ENCODE results near the gene BICDL1.

BICDL1 gene

DNA sequence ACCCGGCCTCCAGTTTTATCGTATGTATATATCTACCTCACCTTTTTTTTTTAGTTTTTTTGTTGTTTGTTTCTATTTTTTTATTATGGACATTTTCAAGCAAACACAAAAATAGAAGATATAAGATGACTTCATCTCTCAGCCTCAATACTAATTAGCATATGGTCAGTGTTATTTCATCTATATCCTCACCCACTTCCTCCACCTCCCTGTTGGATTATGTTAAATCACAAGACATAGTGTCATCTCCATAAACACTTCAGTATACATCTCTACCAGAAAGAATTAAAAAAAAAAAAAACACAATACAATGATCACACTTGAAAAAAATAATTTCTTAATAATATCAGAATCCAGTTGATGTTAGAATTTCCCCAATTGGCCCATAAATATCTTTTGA is 92.6 kb downstream of the BICDL1 start:
- DNase-seq, result no peak

DNA sequence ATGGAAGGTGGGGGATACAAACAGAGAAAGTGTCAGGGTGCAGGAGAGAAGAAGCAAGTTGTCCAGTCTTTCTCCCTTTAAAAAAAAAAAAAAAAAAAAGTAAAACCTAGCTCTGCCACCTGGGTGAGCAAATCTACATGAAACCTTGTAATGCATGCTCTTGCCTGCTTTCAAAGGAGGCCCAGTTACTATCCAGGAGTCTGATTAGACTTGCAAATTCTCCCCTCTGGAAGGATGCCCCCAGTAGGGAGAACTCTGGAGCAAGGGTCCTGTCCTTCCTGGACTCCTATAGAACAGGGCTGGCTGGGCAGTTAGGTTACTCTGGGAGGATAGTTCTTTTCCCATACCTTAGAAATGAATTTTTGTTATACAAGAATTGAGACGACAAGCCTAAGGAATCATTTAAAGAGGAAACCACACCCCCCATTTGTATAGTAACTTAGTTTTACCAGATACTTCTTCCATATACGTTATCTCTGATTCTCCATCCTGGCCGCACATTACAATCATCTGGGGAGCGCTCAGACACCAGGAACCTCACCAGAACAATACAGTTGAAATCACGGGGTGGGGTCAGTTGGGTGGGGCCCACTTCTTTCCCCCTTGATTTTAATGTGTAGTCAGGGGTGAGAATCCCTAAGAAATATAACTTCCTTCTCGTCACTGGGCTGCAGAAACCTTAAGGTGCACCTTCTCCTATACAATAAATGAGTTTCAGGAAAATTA is 97.0 kb downstream of the BICDL1 start:
- DNase-seq, result no peak

DNA sequence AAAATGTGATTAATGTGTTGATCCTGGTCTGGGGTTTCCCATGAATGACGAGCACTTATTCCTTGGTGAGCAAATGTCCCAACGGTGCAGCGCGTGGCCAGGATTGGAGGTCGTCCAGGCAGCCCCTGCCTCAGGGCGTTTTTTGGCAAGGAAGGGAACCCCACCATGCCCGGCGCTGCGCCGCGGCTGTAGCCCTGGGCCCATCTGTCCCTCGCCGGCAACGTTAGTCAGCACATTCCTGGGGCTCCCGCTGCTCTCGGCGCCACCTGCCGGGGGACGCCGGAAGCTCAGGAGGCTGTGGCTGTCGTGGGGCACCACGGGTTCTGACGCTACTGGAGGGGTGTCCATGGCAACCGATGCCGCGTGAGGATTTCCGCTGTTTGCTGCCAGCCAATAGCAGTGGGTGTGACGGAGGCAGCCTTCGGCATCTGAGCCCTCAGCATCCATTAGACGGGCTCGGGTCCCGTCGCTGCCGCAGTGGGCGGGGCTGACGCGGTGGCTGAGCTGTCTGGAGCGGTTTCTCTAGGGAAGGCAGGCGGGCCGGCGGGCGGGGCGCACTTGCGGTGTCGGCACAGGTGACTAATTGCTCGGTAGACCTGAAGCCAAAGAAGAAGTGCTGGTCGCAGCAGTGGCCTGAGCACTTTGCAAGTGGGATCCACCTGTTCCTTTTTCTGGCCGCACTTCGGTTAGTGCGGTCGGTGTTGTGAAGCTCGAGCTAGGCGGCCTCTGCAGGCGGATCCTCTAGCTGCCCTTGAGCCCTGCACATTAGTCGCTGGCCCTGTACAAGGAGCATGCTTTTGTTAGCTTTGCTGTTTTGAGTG is 98.0 kb downstream of the BICDL1 start:
- peak; percentile 95 for DNase-seq

DNA sequence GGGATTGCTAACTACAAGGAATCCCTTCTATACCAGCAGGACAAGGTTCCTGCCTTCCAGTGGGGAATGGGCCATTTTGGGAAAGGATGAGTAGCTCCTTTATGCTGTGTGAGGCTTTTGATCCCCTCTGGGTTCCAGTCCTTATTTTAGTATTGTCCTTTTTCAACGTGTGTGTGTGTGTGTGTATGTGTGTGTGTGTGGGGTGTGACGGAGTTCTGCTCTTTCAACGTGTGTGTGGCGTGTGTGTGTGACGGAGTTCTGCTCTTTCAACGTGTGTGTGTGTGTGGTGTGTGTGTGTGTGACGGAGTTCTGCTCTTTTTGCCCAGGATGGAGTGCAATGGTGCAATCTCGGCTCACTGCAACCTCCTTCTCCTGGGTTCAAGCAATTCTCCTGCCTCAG is 100.1 kb downstream of the BICDL1 start:
- no peak for DNase-seq

DNA sequence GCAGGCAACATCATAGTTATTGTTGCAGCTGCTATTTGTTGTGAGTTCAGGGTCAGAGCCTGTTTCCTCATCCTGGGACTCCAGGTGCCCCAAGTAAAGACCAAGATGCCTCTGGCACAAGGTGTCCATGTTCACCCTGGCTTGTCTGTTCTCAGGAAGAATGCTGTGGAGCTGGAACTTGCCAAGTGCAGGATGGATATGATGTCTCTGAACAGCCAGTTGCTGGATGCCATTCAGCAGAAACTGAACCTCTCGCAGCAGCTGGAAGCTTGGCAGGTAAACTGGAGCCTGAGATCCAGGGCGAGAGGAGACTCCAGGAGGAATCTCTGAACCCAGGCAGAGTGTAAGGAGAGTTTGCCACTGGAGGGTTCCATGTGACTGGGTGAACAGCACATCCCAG is 100.8 kb downstream of the BICDL1 start:
- no peak for DNase-seq

DNA sequence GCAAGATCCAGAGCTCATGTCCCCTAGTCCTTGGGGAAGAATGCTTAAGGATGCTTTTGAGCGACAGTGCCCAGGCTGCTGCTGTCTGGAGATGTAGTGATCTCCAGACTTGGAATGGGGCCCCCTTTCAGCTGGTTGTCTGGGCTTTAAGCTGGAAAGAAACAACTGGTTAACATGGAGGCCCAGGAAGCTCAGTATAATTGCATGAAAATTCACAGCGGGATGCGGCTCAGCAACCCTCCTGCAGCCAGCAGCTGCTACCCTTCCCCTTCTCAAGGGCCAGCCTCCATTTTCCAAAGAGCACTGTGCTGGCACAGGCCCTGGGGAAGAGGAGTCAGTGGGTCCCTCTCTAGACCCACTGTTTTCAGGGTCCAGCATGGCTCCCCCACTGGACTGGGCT is 101.2 kb downstream of the BICDL1 start:
- no peak for DNase-seq

DNA sequence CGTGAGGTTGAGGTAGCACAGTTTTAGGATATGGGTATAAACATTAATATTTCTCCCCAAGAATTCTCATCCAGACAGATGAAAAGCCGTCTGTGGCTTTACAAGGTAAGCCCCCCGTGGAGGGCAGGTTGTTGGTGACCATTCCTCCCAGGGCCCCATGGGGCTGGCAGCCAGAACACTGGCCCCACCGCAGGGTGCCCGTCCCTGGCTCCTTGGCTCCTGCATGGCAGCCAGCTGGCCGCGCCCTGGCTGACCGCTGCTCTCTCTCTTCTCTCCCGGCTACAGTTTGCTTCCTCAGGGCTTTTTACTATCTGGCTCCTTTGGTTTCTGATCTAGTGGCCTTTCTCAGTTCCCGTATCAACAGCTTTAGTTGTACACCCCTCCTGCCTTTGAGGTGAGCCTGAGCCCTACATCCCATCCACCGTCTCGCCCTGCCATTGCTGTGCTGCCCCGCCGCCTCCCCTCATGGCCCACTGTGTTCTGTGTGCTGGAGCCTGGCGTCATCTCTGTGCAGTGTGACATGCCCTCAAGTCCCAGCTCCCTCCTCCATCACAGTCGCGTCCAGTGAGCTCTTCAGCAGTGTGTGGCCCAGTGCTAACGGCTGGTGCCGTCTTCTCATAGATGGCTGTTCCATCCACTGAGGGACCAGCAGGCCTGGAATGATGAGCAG is 101.7 kb downstream of the BICDL1 start:
- no peak for DNase-seq

DNA sequence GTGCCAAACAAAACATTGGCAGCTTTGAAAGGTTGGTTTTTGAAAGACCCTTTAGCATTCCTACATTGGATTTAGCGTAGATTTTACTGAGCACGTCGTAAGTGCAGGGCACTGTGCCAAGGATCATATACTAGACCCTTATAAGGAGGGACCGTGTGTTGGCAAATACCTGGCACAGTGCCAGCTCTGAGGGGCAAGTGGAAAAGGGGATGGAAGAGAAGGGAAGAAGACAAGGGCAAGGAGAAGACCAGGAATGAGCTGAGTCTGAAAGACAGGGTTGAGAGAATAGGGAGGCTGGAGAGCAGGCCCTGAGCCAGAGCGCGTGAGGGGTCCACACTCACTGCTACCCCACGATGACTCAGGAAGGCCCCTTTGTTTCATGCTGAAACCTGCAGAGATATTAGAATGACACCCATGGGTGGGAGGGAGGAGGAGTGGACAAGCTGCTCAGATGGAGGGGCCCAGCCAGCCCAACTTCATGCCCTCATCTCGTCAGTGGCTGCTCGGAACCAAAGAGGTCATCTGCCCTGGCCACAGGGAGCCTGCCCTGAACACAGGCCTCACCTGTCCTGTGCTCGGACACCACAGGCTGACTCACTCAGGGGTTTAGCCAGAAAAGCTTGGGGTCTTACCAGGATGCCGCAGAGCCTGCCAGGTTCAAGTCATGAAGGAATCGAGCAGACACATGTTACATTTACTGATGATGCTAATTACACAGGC is 102.5 kb downstream of the BICDL1 start:
- DNase-seq, result no peak

DNA sequence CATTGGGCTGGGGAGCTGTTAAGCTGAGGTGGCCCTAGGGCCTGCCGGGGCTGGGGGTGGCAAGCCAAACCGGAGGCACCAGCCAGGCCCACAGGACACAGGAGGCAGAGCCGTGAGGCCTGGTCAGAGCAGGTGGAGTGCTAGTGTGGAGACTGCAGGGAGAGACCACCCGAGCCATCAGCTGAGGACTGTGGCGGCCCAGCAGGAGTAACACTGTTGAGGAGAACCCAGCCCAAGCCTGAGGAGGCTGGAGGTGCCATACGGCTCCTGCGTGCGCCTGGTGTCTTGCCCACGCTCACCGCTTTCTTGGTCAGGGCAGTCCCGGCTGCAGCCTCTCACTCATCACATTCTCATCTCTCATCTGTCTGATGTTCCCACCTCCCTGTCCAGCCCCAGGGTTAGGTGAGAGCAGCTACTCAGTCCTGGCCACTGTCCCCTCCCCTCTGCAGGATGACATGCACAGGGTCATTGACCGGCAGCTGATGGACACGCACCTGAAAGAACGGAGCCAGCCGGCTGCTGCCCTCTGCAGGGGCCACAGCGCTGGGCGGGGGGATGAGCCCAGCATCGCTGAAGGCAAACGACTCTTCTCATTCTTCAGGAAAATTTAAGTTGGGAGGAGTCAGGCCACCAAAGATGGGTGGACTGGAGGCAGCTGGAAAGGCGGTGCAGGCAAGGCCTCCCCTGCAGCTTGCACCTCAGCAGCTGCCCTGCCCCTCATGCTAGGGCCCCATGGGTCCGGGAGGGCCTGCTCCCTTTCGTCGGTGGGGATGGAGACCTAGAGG is 103.7 kb downstream of the BICDL1 start:
- no peak for DNase-seq

DNA sequence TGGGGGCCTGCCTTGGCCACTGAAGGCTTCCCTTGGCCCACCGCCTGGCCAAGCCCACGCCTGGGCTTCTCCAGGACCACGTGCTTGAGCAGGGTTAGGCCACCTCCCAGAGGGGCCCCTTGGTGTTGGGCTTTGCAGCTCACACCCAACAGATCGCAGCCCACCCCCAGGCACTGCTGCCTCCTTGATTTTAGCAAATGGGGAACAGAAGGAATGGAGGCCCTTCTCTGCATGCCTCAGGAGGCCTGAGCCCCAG is 104.2 kb downstream of the BICDL1 start:
- no peak for DNase-seq

DNA sequence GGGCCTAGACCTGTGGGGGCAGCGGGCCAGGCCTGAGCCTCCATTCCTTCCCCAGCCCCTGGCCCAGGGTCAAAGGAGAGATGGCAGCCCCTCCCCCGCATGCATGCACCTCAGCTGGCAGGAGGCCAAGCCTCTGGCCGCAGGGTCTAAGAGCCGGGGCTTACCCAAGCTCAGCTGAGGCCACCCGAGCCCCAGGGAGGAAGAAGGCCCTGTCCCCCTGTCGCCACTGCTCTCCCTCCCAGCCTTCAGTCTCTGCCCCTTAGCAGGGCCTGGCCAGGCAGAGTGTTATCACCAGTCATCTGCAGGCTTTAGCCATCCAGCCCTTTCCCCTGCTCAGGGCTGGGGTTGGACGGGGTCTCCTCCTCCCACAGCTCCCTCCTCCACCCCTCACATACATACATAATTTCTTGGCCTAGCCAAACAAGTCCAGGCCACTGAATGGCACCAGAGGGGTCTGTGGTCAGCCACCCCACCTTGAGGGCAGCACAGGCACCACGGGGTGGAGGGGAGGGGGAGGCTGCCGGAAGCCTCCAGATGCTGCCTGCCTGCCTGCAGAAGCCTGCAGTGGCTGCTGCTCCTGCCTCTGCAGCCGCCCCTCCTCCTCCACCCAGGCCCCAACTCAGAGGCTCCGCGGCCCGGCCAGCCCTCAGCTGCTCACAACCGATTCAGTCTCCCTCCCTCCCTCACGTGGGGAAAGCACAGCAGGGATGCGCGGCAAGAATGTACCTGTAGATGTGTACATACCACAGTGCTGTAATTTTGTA is 104.7 kb downstream of the BICDL1 start:
- no peak for DNase-seq

DNA sequence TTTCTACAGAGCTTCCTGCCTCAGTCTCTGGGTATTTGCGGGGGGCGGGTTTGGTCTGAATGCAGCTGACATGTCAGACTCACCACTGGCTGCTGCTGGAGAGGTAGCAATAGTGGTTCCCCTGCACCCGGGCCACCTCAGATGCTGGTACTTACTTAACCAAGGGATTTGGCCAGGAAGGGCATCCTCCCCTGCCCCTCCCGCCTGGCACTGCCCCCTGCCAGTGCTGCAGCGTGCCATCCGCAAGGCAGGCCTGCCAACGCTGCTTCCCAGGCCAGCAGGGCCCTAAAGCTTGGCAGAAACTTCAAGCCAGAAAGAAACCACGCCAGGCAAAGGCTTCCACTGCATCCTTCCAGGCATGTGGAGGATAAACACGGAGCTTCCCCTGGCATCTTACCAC is 105.4 kb downstream of the BICDL1 start:
- DNase-seq, result no peak

DNA sequence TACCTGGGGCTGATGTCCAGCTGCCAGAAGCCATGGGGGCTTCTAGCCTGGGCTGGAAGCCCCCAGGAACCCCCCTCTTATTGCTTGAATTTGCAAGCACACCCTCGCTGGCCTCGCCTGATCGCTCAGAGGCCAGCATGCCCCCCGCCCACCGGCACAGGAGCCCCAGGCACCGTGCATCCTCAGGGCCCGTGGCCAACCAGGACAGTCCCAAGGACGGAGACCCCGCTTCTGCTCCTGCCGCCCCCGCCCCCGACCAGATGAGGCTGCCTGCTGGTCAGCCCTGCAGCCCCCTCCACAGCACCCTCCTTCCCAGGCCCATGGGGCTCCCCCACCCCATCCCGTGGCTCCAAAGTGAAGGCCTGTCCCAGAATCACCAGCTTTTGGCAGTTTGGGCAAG is 106.3 kb downstream of the BICDL1 start:
- no peak for DNase-seq

DNA sequence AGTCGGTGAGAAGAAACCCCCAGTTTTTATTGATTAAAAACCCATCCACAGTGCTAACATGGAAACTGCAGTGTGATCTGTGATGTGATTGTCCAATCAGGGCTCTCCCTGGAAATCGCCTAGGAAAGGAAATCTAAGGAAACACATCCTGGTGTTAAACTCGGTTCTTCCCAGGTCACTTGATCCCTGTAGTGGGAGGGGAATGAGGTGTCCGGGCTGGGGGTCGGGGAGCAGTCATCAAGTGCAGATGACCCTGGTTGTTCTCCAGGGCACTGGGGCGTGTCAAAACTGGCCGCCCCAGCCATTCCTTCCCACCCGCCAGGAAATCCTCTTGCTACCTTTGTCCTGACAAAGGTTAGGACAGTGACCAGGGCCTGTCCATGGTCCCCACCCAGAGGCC is 106.7 kb downstream of the BICDL1 start:
- DNase-seq, result no peak

DNA sequence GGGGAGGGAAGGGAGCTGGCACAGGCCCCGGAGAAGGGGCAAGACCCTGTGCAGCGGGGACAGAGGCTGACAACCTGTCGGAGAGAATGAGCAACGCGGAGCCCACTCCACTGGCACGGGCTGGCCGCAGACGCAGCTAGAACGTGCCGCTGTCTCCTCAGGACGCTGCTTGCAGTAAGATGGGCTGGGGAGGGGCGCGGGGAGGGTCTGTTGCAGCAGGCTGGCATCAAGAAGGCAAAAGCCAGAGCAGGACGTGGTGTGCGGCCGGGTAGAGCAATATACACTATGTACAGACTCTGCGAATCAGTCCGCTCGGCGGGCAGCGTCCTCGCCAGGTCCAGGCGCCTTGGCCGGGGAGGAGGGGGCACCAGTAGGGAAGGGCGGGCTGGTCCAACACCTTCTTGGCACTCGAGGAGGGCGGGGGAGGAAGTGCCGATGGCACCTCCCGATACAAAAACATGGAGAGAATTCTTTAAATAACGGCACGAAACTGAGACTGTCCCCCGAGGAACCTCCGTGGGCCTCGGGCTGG is 107.7 kb downstream of the BICDL1 start:
- DNase-seq, result no peak

DNA sequence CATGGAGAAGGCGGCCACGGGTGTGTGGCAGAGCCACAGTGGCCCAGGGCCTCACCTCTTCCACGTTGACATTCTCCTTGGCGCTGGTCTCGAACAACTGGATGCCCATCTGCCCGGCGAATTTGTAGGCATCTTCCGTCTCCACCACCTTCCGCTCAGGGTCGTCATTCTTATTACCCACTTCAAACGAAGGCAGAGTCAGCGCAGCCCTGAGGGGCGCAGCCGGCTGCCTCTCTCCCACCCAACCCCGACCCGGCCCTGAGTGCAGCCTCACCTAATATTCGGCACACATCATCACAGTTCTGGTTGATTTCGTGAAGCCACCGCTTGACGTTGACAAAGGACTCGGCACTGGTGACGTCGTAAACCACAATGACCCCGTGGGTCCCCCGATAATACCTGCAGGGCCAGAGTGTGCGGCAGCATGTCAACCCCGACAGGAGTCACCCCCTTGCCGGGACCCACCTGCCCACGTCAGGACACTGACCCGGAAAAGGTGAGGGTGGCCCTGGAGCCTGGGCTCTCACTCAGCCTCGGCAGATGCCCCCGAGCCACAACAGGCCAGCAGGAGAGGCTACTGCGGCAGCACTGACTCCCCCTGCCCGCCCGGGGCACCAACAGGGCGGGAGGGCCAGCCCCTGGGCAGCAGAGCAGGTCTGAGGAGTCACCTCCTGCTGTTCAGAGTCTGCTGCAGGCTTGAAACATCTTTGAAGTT is 109.9 kb downstream of the BICDL1 start:
- DNase-seq, result no peak

DNA sequence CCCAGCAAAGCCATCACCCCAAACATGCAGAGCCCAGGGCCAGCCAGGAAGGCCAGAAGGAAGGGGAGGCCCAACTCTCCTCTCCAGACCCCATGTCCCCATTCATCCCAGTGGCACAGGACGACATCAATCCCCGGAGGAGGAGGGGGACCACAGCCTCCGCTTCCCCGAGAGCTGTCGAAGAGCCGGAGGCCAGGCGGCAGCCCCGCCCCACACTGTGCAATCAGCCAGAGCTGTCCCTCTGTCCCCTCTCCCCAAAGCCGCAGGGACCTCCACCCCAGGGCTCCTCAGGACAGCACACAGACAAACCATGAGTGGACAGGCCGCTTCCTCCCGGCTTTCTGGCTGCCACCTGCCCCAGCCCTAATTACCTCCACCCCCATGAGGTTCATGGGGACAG is 110.7 kb downstream of the BICDL1 start:
- DNase-seq, result no peak

DNA sequence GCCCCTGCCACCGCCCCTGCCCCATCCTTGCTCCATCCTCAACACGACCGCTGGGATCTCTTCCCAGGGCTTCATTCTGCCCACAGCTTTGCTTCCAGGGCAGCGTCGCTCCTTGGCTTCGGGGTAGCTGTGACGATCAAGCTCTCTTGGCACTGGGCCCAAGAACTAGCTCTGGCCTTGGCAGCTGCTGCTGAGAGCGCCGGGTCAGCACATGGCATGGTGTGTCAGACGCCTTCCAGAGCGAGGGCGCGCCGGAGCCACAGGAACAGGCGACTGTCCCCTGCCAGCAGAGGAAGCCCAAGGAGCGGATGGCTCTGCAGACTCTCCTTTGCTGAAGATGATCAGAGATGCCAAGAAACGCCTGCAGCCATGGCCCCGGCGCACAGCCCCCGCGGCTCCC is 111.6 kb downstream of the BICDL1 start:
- DNase-seq, result peak; percentile 13

DNA sequence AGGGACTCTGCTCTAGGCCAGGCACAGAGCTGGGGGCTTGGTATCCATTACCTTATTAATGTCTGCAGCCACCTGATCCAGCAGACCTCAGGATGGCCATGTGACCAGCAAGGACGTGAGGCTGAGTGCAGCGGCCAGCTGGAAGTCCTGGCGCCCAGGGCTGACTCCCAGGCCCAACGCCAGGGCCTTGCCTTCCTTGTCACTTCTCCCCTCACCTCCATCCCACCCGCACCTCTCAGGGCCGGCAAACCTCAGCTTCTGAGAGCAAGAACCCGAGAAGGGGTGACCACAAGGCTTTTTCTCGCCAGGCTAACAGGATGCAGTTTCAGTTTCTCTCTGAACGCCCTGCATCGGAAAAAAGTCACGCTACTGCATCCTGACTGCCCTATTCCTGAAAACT is 112.1 kb downstream of the BICDL1 start:
- DNase-seq, result no peak

DNA sequence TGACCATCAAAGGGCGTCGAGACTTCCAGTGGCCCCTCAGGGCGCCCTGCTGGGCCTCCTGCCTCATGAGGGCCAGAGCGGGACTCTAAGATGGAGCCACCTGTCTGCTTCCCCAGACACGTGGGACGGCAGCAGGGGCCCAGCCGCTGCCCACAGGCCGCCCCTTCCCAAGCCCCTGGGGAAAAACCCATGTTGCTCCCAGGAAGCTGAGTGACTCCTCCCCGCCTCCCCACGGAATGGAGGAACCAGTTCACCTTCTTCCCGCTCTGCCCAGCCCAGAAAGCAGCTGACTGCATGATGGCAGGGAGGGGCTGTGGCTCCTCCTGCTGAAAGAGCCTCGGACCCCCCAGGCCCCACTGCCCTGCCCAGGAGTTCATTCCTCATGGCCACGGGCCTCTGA is 112.6 kb downstream of the BICDL1 start:
- no peak for DNase-seq

Data from NCI-H2029 treated with DMSO at 0.1 percent for 48 hours (cell line).